Lower leg skin (tissue), 3 donors: ENCODE results near the gene RAB3GAP1.

Experiments used
- CTCF ChIP-seq, 3 donors: fragments of 450-650 bp; IDR thresholded peaks; one replicate each; pipeline ENCODE4 v1.5.1; 2016; ENCODE audit warnings: antibody characterized with exemption in 3 of 3, mild to moderate bottlenecking in 3 of 3, moderate library complexity in 2 of 3
- POLR2A ChIP-seq, 2 donors: fragments of 450-650 bp; IDR thresholded peaks; one replicate each; pipeline ENCODE4 v1.6.1; 2016 to 2017; ENCODE audit warnings: antibody characterized with exemption in 2 of 2, mild to moderate bottlenecking in 1 of 2, moderate library complexity in 1 of 2

- TF ChIP-seq POLR2A (IDR thresholded peaks at IDR 0.05) (no peak), CTCF (IDR thresholded peaks at IDR 0.05) (no peak)
These were observed 146.4 kb downstream of the RAB3GAP1 start for GRCh38 chr2:135198481-135198880.
